GM23338 (cell line): ENCODE data around the gene EMILIN2. TPM values are rescaled to one million over a fixed set of nuclear protein-coding genes. Genes with fewer than 3 reads are reported as not detected.
"Not testable (repeated sequence)": the region's sequence is repeated elsewhere in the genome, so short reads cannot be mapped to it uniquely, and the experiment has no call there.

Experiments
- ATAC-seq: fragments of 200-7000 bp; cut with Tn5 transposase; 3 replicates; pipeline ENCODE4 v1.9.1; 2020
- DNase-seq: peaks from one replicate; pipeline ENCODE4 v3.0.0-alpha.2; 2015; ENCODE audit warnings: low spot score
- H2AFZ ChIP-seq: fragments of 200-600 bp; sonication (generic); 2 replicates; pipeline ENCODE4 v1.8.0; 2016; ENCODE audit warnings: antibody characterized with exemption, mild to moderate bottlenecking, moderate library complexity
- H3F3A ChIP-seq: fragments of 200-600 bp; sonication (generic); replicated peaks from 2 replicates; pipeline ENCODE4 v1.8.0; 2017; ENCODE audit warnings: antibody characterized with exemption, mixed run types, low read depth
- H3K27ac ChIP-seq: fragments of 200-600 bp; sonication (generic); 2 replicates; pipeline ENCODE4 v1.6.1; 2016; ENCODE audit warnings: low read depth
- H3K27me3 ChIP-seq: fragments of 200-600 bp; sonication (generic); 2 replicates; pipeline ENCODE4 v1.8.0; 2016; ENCODE audit warnings: mild to moderate bottlenecking, mixed run types, moderate library complexity; ENCODE audit not compliant: insufficient read depth
- H3K36me3 ChIP-seq: fragments of 200-600 bp; sonication (generic); 2 replicates; pipeline ENCODE4 v1.8.0; 2016; ENCODE audit warnings: mild to moderate bottlenecking; ENCODE audit not compliant: insufficient read depth
- H3K4me1 ChIP-seq: fragments of 200-600 bp; sonication (generic); 2 replicates; pipeline ENCODE4 v1.8.0; 2016; ENCODE audit warnings: mild to moderate bottlenecking, moderate library complexity; ENCODE audit not compliant: insufficient read depth
- H3K4me2 ChIP-seq: fragments of 200-600 bp; sonication (generic); 2 replicates; pipeline ENCODE4 v1.7.1; 2017; ENCODE audit warnings: mixed run types
- H3K4me3 ChIP-seq: fragments of 200-600 bp; sonication (generic); 2 replicates; pipeline ENCODE4 v1.6.1; 2016; ENCODE audit warnings: mixed run types
- H3K79me2 ChIP-seq: fragments of 200-600 bp; sonication (generic); replicated peaks from 2 replicates; pipeline ENCODE4 v1.8.0; 2017; ENCODE audit warnings: mild to moderate bottlenecking; ENCODE audit not compliant: insufficient read depth
- H3K9me2 ChIP-seq: fragments of 200-600 bp; sonication (generic); 2 replicates; pipeline ENCODE4 v1.8.0; 2017; ENCODE audit not compliant: insufficient read depth
- H4K20me1 ChIP-seq: fragments of 200-600 bp; sonication (generic); replicated peaks from 2 replicates; pipeline ENCODE4 v1.8.0; 2017; ENCODE audit warnings: mild to moderate bottlenecking; ENCODE audit not compliant: insufficient read depth
- H3K27ac Mint-ChIP-seq: 2 replicates; pipeline ENCODE4 v1.8.0; 2020; ENCODE audit warnings: inconsistent platforms, mild to moderate bottlenecking, moderate library complexity, mixed read lengths
- H3K27me3 Mint-ChIP-seq: 3 replicates; pipeline ENCODE4 v1.8.0; 2022; ENCODE audit warnings: low read depth, mild to moderate bottlenecking, moderate library complexity, mixed read lengths, inconsistent platforms; ENCODE audit not compliant: insufficient read depth, poor library complexity
- H3K36me3 Mint-ChIP-seq: 3 replicates; pipeline ENCODE4 v1.8.0; 2021; ENCODE audit warnings: low read depth, mild to moderate bottlenecking, inconsistent platforms, moderate library complexity, mixed read lengths
- H3K4me1 Mint-ChIP-seq: 3 replicates; pipeline ENCODE4 v1.8.0; 2020; ENCODE audit warnings: mild to moderate bottlenecking, inconsistent platforms, mixed read lengths
- H3K4me3 Mint-ChIP-seq: 3 replicates; pipeline ENCODE4 v1.8.0; 2021; ENCODE audit warnings: moderate library complexity, mild to moderate bottlenecking, inconsistent platforms, mixed read lengths
- H3K9me3 Mint-ChIP-seq: 3 replicates; pipeline ENCODE4 v1.8.0; 2020; ENCODE audit warnings: moderate library complexity, mild to moderate bottlenecking, inconsistent platforms, mixed read lengths
- CREB1 ChIP-seq: fragments of 250-450 bp; sonication (Bioruptor Pico); IDR thresholded peaks from 2 replicates; pipeline ENCODE4 v1.5.0; 2020; ENCODE audit warnings: low read depth, mild to moderate bottlenecking, moderate library complexity
- EZH2 ChIP-seq: fragments of 200-600 bp; sonication (generic); IDR thresholded peaks from one replicate; pipeline ENCODE4 v1.8.0; 2017; ENCODE audit warnings: antibody characterized with exemption, mild to moderate bottlenecking, low read depth; ENCODE audit not compliant: unreplicated experiment
- EZH2phosphoT487 ChIP-seq: fragments of 200-600 bp; sonication (generic); IDR thresholded peaks from one replicate; pipeline ENCODE4 v1.8.1; 2018; ENCODE audit warnings: antibody characterized with exemption; ENCODE audit not compliant: unreplicated experiment
- JUNB ChIP-seq: IDR thresholded peaks from one replicate; pipeline ENCODE4 v1.6.1; 2016; ENCODE audit warnings: antibody characterized with exemption; ENCODE audit not compliant: unreplicated experiment
- NANOG ChIP-seq: IDR thresholded peaks from 2 replicates; pipeline ENCODE4 v1.6.1; 2016; ENCODE audit warnings: antibody characterized with exemption, borderline replicate concordance
- POLR2AphosphoS5 ChIP-seq: IDR thresholded peaks from 2 replicates; pipeline ENCODE4 v1.6.1; 2016; ENCODE audit warnings: antibody characterized with exemption, low read depth
- REST ChIP-seq: IDR thresholded peaks from one replicate; pipeline ENCODE4 v1.6.1; 2018; ENCODE audit warnings: antibody characterized with exemption; ENCODE audit not compliant: unreplicated experiment
- STAT1 ChIP-seq: IDR thresholded peaks from one replicate; pipeline ENCODE4 v1.6.1; 2016; ENCODE audit warnings: antibody characterized with exemption; ENCODE audit not compliant: unreplicated experiment
- ZNF114 ChIP-seq: fragments of 250-450 bp; sonication (Bioruptor Pico); IDR thresholded peaks from 2 replicates; pipeline ENCODE4 v1.5.0; 2020; ENCODE audit warnings: mild to moderate bottlenecking, moderate library complexity
- ZNF331 ChIP-seq: fragments of 250-450 bp; sonication (Bioruptor Pico); IDR thresholded peaks from 2 replicates; pipeline ENCODE4 v1.5.0; 2020; ENCODE audit warnings: low read depth, mild to moderate bottlenecking, moderate library complexity
- polyA plus RNA-seq: library from polyadenylated mRNA; unstranded; fragments of >200 nt; fragmentation: Nextera tagmentation; extraction: Ambion mirVana; gene quantifications from 2 replicates; pipeline ENCODE4 v1.2.1, GENCODE V29; 2016
- total RNA-seq: library from RNA; depleted of rRNA; stranded (reverse); fragments of >200 nt; shearing (Covaris generic); gene quantifications from 2 replicates; pipeline ENCODE4 v1.2.3, GENCODE V29; 2014
- TF ChIP-seq, protein P1 (sequence below): fragments of 250-450 bp; sonication (Bioruptor Pico); IDR thresholded peaks from 2 replicates; pipeline ENCODE4 v1.5.0; 2020; ENCODE audit warnings: mild to moderate bottlenecking, moderate library complexity

The EMILIN2 gene
- total and polyA plus RNA-seq, 2 experiments from 2014 or later = 3.0 to 11.6 TPM

- not testable (repeated sequence) for H2AFZ ChIP-seq, H3K79me2 ChIP-seq, H3K27ac Mint-ChIP-seq
Measured at GRCh38 chr18:2837290-2837689, 9.5 kb upstream of the EMILIN2 start.

GRCh38 chr18:2839202-2839601, 7.6 kb upstream of the EMILIN2 start:
- Histone ChIP-seq H3K36me3 (no peaks in the 10 kb centered on the region), H3F3A (no peaks in the 10 kb centered on the region), H3K27me3 (peaks cover 17% of the 10 kb centered on the region), H3K4me1 (no peaks in the 10 kb centered on the region), H3K4me2 (no peak overlapping the region), H2AFZ (no peak overlapping the region), H3K27ac (no peak overlapping the region), H3K4me3 (no peak overlapping the region), H3K79me2 (no peaks in the 10 kb centered on the region), H4K20me1 (no peaks in the 10 kb centered on the region), H3K9me2 (no peaks in the 10 kb centered on the region)
- ATAC-seq (no peak), DNase-seq (no peak)
- Mint-ChIP-seq H3K27ac (no peak overlapping the region), H3K9me3 (peaks cover 15% of the 10 kb centered on the region), H3K4me1 (no peaks in the 10 kb centered on the region), H3K36me3 (peaks cover 4% of the 10 kb centered on the region; the same call in 1 of the 3 replicates), H3K4me3 (no peak overlapping the region), H3K27me3 (peaks cover 21% of the 10 kb centered on the region)
- TF ChIP-seq CREB1 (CRISPR knock-in tag) (no peak), REST (no peak), NANOG (no peak), EZH2 (no peak), EZH2phosphoT487 (no peak), ZNF331 (CRISPR knock-in tag) (no peak), ZNF114 (CRISPR knock-in tag) (no peak), JUNB (no peak), STAT1 (no peak), POLR2AphosphoS5 (no peak)
- TF ChIP-seq, protein P1, sequence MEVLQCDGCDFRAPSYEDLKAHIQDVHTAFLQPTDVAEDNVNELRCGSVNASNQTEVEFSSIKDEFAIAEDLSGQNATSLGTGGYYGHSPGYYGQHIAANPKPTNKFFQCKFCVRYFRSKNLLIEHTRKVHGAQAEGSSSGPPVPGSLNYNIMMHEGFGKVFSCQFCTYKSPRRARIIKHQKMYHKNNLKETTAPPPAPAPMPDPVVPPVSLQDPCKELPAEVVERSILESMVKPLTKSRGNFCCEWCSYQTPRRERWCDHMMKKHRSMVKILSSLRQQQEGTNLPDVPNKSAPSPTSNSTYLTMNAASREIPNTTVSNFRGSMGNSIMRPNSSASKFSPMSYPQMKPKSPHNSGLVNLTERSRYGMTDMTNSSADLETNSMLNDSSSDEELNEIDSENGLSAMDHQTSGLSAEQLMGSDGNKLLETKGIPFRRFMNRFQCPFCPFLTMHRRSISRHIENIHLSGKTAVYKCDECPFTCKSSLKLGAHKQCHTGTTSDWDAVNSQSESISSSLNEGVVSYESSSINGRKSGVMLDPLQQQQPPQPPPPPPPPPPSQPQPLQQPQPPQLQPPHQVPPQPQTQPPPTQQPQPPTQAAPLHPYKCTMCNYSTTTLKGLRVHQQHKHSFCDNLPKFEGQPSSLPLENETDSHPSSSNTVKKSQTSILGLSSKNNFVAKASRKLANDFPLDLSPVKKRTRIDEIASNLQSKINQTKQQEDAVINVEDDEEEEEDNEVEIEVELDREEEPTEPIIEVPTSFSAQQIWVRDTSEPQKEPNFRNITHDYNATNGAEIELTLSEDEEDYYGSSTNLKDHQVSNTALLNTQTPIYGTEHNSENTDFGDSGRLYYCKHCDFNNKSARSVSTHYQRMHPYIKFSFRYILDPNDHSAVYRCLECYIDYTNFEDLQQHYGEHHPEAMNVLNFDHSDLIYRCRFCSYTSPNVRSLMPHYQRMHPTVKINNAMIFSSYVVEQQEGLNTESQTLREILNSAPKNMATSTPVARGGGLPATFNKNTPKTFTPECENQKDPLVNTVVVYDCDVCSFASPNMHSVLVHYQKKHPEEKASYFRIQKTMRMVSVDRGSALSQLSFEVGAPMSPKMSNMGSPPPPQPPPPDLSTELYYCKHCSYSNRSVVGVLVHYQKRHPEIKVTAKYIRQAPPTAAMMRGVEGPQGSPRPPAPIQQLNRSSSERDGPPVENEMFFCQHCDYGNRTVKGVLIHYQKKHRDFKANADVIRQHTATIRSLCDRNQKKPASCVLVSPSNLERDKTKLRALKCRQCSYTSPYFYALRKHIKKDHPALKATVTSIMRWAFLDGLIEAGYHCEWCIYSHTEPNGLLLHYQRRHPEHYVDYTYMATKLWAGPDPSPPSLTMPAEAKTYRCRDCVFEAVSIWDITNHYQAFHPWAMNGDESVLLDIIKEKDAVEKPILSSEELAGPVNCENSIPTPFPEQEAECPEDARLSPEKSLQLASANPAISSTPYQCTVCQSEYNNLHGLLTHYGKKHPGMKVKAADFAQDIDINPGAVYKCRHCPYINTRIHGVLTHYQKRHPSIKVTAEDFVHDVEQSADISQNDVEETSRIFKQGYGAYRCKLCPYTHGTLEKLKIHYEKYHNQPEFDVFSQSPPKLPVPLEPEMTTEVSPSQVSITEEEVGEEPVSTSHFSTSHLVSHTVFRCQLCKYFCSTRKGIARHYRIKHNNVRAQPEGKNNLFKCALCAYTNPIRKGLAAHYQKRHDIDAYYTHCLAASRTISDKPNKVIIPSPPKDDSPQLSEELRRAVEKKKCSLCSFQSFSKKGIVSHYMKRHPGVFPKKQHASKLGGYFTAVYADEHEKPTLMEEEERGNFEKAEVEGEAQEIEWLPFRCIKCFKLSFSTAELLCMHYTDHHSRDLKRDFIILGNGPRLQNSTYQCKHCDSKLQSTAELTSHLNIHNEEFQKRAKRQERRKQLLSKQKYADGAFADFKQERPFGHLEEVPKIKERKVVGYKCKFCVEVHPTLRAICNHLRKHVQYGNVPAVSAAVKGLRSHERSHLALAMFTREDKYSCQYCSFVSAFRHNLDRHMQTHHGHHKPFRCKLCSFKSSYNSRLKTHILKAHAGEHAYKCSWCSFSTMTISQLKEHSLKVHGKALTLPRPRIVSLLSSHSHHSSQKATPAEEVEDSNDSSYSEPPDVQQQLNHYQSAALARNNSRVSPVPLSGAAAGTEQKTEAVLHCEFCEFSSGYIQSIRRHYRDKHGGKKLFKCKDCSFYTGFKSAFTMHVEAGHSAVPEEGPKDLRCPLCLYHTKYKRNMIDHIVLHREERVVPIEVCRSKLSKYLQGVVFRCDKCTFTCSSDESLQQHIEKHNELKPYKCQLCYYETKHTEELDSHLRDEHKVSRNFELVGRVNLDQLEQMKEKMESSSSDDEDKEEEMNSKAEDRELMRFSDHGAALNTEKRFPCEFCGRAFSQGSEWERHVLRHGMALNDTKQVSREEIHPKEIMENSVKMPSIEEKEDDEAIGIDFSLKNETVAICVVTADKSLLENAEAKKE (CRISPR knock-in tag) = no peak

More at GRCh38 chr18:2837290-2837689, 9.5 kb upstream of the EMILIN2 start:
- H3K4me3 Mint-ChIP-seq, H3K36me3 ChIP-seq, H3K27me3 ChIP-seq, H3K36me3 Mint-ChIP-seq, H4K20me1 ChIP-seq, DNase-seq, H3K9me2 ChIP-seq, H3K27me3 Mint-ChIP-seq, H3K4me2 ChIP-seq, H3K27ac ChIP-seq, H3K4me3 ChIP-seq, ATAC-seq, H3K4me1 ChIP-seq, H3F3A ChIP-seq, H3K4me1 Mint-ChIP-seq: not testable (repeated sequence)
- peaks cover 15% of the 10 kb centered on the region for H3K9me3 Mint-ChIP-seq
